Brain microvascular endothelial cell (primary cell): ENCODE data around the gene DLK2.

Experiments
- DNase-seq: peaks from one replicate; pipeline ENCODE4 v3.0.0-alpha.2; 2020
- H3K27ac ChIP-seq: fragments of 250-450 bp; sonication (Bioruptor Pico); 2 replicates; pipeline ENCODE4 v1.5.1; 2020; ENCODE audit warnings: mild to moderate bottlenecking, moderate library complexity
- H3K27me3 ChIP-seq: fragments of 250-450 bp; sonication (Bioruptor Pico); replicated peaks from 2 replicates; pipeline ENCODE4 v1.5.1; 2020; ENCODE audit warnings: mild to moderate bottlenecking
- H3K36me3 ChIP-seq: fragments of 250-450 bp; sonication (Bioruptor Pico); replicated peaks from 2 replicates; pipeline ENCODE4 v1.5.1; 2020; ENCODE audit warnings: mild to moderate bottlenecking
- H3K4me3 ChIP-seq: 2 replicates; pipeline ENCODE4 v1.5.1; 2011; ENCODE audit warnings: low read depth, mild to moderate bottlenecking, control low read depth, low read length, moderate library complexity
- CTCF ChIP-seq: IDR thresholded peaks from 2 replicates; pipeline ENCODE4 v1.5.1; 2011; ENCODE audit warnings: low read depth, mild to moderate bottlenecking, moderate library complexity, low read length, control low read depth, inconsistent platforms; ENCODE audit errors: missing control alignments
- in situ Hi-C: cut with HindIII; loops from 2 replicates; pipeline ENCODE4 v1.10.0; 2017; ENCODE audit warnings: low sequenced_read_pairs, low pct_ligation_motif_present

Gene DLK2

GRCh38 chr6:43489277-43490072 is 34.1 kb upstream of the DLK2 start:
- H3K36me3 ChIP-seq, result no peaks in the 10 kb centered on the region
- in situ Hi-C loops, result no loop called here
- no peak for TF ChIP-seq CTCF
- no peak overlapping the region for H3K27ac ChIP-seq
- no peak for DNase-seq
- no peaks in the 10 kb centered on the region for H3K27me3 ChIP-seq
- no peak overlapping the region for H3K4me3 ChIP-seq

- Histone ChIP-seq H3K27me3 (no peaks in the 10 kb centered on the region), H3K27ac (no peak overlapping the region), H3K36me3 (no peaks in the 10 kb centered on the region), H3K4me3 (no peak overlapping the region)
- in situ Hi-C loops, result no loop called here
- DNase-seq, result no peak
- TF ChIP-seq CTCF, result no peak
These were observed 33.4 kb upstream of the DLK2 start for GRCh38 chr6:43488667-43489276.

GRCh38 chr6:43481591-43482236 is 26.4 kb upstream of the DLK2 start:
- H3K36me3 ChIP-seq, result no peaks in the 10 kb centered on the region
- H3K27me3 ChIP-seq, result no peaks in the 10 kb centered on the region
- no peak overlapping the region for H3K4me3 ChIP-seq
- no peak for DNase-seq
- no peak for TF ChIP-seq CTCF
- no peak overlapping the region for H3K27ac ChIP-seq
- in situ Hi-C loops, result no loop called here

GRCh38 chr6:43481075-43481474 is 25.7 kb upstream of the DLK2 start:
- Histone ChIP-seq H3K27ac (no peak overlapping the region), H3K27me3 (no peaks in the 10 kb centered on the region), H3K36me3 (no peaks in the 10 kb centered on the region), H3K4me3 (no peak overlapping the region)
- no peak for TF ChIP-seq CTCF
- in situ Hi-C loops, result no loop called here
- DNase-seq, result no peak

- Histone ChIP-seq H3K36me3 (no peaks in the 10 kb centered on the region), H3K27ac (peak overlapping the region; percentile 83), H3K27me3 (no peaks in the 10 kb centered on the region), H3K4me3 (peak overlapping the region; percentile 71)
- in situ Hi-C loops, result no loop called here
- TF ChIP-seq CTCF, result no peak
- DNase-seq, result no peak
These were observed 22.6 kb upstream of the DLK2 start for GRCh38 chr6:43478008-43478372.
